Measurements from ENCODE around the gene ZKSCAN8.
A peak's percentile ranks its signal among the peaks of the same experiment; 100 is the strongest.

Gene ZKSCAN8

DNA sequence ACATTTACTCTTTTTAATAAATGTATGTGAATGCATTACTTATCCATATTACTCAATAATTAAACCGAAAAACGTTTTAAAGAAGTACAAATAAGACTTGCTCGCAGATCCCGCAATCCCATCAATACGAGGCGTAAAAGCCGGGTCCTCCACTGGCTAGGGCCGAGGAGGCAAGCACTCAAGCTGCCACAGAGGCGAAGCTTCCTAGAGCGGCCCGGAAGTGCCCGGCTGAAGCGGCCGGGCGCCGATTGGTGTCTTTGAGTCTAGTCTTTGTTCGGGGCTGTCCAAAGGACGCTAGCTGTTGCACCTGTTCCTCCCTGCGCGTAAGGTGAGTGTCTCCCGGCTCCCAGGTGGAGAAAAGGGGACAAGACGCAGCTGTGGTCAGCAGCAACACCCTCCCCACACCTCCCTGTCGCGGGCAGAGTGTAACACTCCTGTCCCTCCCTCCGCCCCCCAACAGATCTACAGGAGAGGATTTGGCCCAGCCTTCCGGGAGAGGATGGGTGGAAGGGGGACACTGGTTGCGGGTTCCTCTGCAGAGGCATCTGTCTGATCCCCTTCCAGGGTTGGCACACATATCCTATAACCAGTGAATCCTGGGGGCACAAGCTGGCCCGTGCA lies 17.2 kb upstream of the ZKSCAN8 start, which contains the start of gene ZSCAN16:
TSS of gene ZSCAN16 (plus strand) at position 260 of the 621 bp plus-strand sequence. CDS start 835 bp downstream, outside the sequence.
- Histone ChIP-seq H3K27ac (peak within 1 kb of the TSS; percentile 67), H3K4me3 (ENCODE audit: low read depth, low read length) (peak within 1 kb of the TSS; percentile 75), H3K36me3 (peaks cover 69% of the 10 kb centered on the region), H3K9me3 (ENCODE audit: severe bottlenecking) (no peaks in the 10 kb centered on the region), H3K27me3 (ENCODE audit: insufficient read depth, low read depth, severe bottlenecking) (no peaks in the 10 kb centered on the region)
- peak; percentile 98 for DNase-seq
- TF ChIP-seq, protein P1, sequence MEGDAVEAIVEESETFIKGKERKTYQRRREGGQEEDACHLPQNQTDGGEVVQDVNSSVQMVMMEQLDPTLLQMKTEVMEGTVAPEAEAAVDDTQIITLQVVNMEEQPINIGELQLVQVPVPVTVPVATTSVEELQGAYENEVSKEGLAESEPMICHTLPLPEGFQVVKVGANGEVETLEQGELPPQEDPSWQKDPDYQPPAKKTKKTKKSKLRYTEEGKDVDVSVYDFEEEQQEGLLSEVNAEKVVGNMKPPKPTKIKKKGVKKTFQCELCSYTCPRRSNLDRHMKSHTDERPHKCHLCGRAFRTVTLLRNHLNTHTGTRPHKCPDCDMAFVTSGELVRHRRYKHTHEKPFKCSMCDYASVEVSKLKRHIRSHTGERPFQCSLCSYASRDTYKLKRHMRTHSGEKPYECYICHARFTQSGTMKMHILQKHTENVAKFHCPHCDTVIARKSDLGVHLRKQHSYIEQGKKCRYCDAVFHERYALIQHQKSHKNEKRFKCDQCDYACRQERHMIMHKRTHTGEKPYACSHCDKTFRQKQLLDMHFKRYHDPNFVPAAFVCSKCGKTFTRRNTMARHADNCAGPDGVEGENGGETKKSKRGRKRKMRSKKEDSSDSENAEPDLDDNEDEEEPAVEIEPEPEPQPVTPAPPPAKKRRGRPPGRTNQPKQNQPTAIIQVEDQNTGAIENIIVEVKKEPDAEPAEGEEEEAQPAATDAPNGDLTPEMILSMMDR (IDR thresholded peaks at IDR 0.05; ENCODE audit: low read depth, low read length), result no peak

DNA sequence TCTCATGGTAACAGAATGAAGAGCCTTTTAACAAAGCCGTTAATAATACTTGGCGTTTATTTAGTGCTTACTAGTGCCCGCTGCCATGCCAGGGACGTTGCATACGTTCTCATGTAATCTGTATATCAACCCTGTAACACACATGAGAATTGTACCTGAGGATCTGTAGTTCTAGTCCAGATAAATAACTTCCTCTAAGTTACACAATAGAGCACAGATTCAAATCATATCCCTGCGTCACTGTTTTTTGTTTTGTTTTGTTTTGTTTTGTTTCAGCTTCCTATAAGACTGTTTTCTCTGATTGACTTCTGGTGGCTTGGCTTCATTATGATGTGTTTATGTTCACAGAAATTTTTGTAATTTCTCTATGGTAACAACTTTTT lies 16.7 kb upstream of the ZKSCAN8 start:
- Histone ChIP-seq H3K27ac (peak overlapping the region; percentile 67), H3K9me3 (ENCODE audit: severe bottlenecking) (no peaks in the 10 kb centered on the region), H3K36me3 (peaks cover 69% of the 10 kb centered on the region), H3K27me3 (ENCODE audit: insufficient read depth, low read depth, severe bottlenecking) (no peaks in the 10 kb centered on the region), H3K4me3 (ENCODE audit: low read depth, low read length) (peak overlapping the region; percentile 75)
- TF ChIP-seq, protein P1 (IDR thresholded peaks at IDR 0.05; ENCODE audit: low read depth, low read length), result no peak
- no peak for DNase-seq

DNA sequence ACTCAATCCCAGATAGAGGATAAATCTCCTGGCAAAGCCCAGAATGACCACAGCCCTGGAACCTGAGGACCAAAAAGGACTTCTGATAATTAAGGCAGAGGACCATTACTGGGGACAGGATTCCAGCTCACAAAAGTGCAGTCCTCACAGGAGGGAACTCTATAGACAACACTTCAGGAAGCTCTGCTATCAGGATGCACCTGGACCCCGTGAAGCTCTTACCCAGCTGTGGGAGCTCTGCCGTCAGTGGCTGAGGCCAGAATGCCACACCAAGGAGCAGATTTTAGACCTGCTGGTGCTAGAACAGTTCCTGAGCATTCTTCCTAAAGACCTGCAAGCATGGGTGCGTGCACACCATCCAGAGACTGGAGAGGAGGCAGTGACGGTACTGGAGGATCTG lies 16.3 kb upstream of the ZKSCAN8 start:
- no peak overlapping the region for H3K27ac ChIP-seq
- H3K27me3 ChIP-seq (ENCODE audit: insufficient read depth, low read depth, severe bottlenecking), result no peaks in the 10 kb centered on the region
- DNase-seq, result no peak
- H3K9me3 ChIP-seq (ENCODE audit: severe bottlenecking), result no peaks in the 10 kb centered on the region
- H3K4me3 ChIP-seq (ENCODE audit: low read depth, low read length), result no peak overlapping the region
- TF ChIP-seq, protein P1 (IDR thresholded peaks at IDR 0.05; ENCODE audit: low read depth, low read length), result no peak
- H3K36me3 ChIP-seq, result peaks cover 69% of the 10 kb centered on the region

DNA sequence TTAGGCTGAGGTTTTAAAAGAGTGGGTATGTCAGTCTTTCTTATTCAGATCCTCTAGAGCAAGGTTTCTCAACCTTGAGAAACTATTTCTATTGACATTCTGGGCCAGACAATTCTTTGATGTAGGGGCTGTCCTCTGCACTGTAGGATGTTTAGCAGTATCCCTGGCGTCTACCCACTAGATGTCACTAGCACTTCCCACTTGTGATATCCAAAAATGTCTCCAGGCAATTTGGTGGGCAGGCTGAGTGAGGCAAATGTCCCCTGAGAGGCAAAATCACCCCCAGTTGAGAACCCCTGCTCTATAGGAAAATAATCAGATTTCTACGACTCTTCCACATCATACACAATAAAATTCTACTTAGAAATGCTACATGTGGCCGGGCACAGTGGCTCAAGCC lies 7.7 kb upstream of the ZKSCAN8 start:
- Histone ChIP-seq H3K36me3 (peaks cover 48% of the 10 kb centered on the region), H3K27me3 (ENCODE audit: insufficient read depth, low read depth, severe bottlenecking) (no peaks in the 10 kb centered on the region), H3K27ac (no peak overlapping the region), H3K9me3 (ENCODE audit: severe bottlenecking) (no peaks in the 10 kb centered on the region), H3K4me3 (ENCODE audit: low read depth, low read length) (no peak overlapping the region)
- TF ChIP-seq, protein P1 (IDR thresholded peaks at IDR 0.05; ENCODE audit: low read depth, low read length), result peak; percentile 74
- peak; percentile 65 for DNase-seq

DNA sequence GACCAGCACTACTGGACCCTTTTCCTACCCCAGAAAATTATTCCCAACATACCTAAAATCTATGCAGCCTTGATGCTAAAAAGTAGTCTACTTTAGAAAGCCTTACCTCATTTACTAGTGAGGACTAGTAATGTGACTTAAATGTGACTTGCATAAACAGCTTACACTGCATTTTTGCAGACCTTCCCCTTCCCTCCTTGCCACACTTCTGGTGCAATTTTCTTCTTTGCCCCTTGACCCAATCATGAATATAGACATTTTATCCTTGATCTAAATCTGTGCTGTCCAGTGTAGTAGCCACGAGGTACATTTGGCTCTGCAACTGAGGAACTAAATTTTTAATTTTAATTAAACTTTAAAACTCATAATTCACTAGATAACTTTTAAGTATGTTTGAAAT lies 7.0 kb upstream of the ZKSCAN8 start:
- peaks cover 41% of the 10 kb centered on the region for H3K36me3 ChIP-seq
- no peak overlapping the region for H3K4me3 ChIP-seq (ENCODE audit: low read depth, low read length)
- no peak overlapping the region for H3K27ac ChIP-seq
- no peak for DNase-seq
- no peaks in the 10 kb centered on the region for H3K9me3 ChIP-seq (ENCODE audit: severe bottlenecking)
- H3K27me3 ChIP-seq (ENCODE audit: insufficient read depth, low read depth, severe bottlenecking), result no peaks in the 10 kb centered on the region
- TF ChIP-seq, protein P1 (IDR thresholded peaks at IDR 0.05; ENCODE audit: low read depth, low read length), result no peak

DNA sequence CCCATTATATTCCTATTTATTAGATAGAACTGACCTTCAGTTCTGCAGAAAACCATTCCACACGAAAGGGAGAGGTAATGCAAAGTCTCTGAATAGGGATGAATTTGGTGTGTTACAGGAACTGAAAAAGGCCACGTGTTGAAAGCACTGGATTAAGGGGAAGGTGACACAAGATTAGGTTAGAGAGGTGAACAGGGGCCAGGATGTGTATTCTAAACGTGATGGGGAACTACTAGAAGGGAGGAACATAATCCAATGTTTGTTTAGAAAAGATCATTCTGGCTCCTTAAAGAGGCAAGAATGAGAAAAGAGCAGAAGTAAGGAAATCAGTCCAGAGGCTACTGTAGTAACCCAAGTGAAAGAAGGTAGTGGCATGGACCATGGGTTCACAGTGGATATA lies 6.3 kb upstream of the ZKSCAN8 start:
- DNase-seq, result no peak
- Histone ChIP-seq H3K36me3 (peaks cover 35% of the 10 kb centered on the region), H3K27me3 (ENCODE audit: insufficient read depth, low read depth, severe bottlenecking) (no peaks in the 10 kb centered on the region), H3K4me3 (ENCODE audit: low read depth, low read length) (peak overlapping the region; percentile 98; the same call in 1 of the 2 replicates), H3K27ac (no peak overlapping the region), H3K9me3 (ENCODE audit: severe bottlenecking) (no peaks in the 10 kb centered on the region)
- TF ChIP-seq, protein P1 (IDR thresholded peaks at IDR 0.05; ENCODE audit: low read depth, low read length), result no peak

Measured in WERI-Rb-1 (cell line).